ENCODE data around the gene MIXL1. TPM values are rescaled to one million over a fixed set of nuclear protein-coding genes. Genes with fewer than 3 reads are reported as not detected.
"Not testable (repeated sequence)": the region's sequence is repeated elsewhere in the genome, so short reads cannot be mapped to it uniquely, and the experiment has no call there.

Gene MIXL1
- total RNA-seq, 4 donors from 2014 or later: not detected

- no peak for TF ChIP-seq CTCF (IDR thresholded peaks at IDR 0.05)
- no peak for TF ChIP-seq POLR2A (IDR thresholded peaks at IDR 0.05)
- WGBS, 2 donors: 86 to 97% methylated on average over 1 of the region's 1 CpG
- DNase-seq (ENCODE audit: low spot score in 2 of 2): no peak
- H3K4me3 ChIP-seq (ENCODE audit: low read depth, poor library complexity, severe bottlenecking): no peak overlapping the region
- intact Hi-C loops (cut with DNase I; ENCODE audit: low total_unique reads): no loop called here
Measured at GRCh38 chr1:226236826-226237225, 13.4 kb downstream of the MIXL1 start.

GRCh38 chr1:226239421-226239820 lies 16.0 kb downstream of the MIXL1 start:
- no peak overlapping the region for H3K4me3 ChIP-seq (ENCODE audit: low read depth, poor library complexity, severe bottlenecking)
- no peak for DNase-seq (ENCODE audit: low spot score in 2 of 2)
- intact Hi-C loops (cut with DNase I; ENCODE audit: low total_unique reads): no loop called here
- WGBS, 2 donors: 96 to 98% methylated on average over 3 of the region's 3 CpGs
- TF ChIP-seq CTCF (IDR thresholded peaks at IDR 0.05): no peak
- TF ChIP-seq POLR2A (IDR thresholded peaks at IDR 0.05): no peak

- no peak for DNase-seq (ENCODE audit: low spot score in 2 of 2)
- WGBS, 2 donors: 42 to 52% methylated on average over 2 of the region's 2 CpGs
- intact Hi-C loops (cut with DNase I; ENCODE audit: low total_unique reads): no loop called here
- H3K4me3 ChIP-seq (ENCODE audit: low read depth, poor library complexity, severe bottlenecking): no peak overlapping the region
- TF ChIP-seq POLR2A (IDR thresholded peaks at IDR 0.05): no peak
- TF ChIP-seq CTCF (IDR thresholded peaks at IDR 0.05): no peak
Measured at GRCh38 chr1:226248091-226248490, 24.6 kb downstream of the MIXL1 start.

GRCh38 chr1:226248796-226249195 lies 25.3 kb downstream of the MIXL1 start:
- no peak for TF ChIP-seq CTCF (IDR thresholded peaks at IDR 0.05)
- TF ChIP-seq POLR2A (IDR thresholded peaks at IDR 0.05): no peak
- intact Hi-C loops (cut with DNase I; ENCODE audit: low total_unique reads): no loop called here
- DNase-seq (ENCODE audit: low spot score in 2 of 2): no peak
- 75 to 77% methylated on average over 3 of the region's 3 CpGs for WGBS, 2 donors
- no peak overlapping the region for H3K4me3 ChIP-seq (ENCODE audit: low read depth, poor library complexity, severe bottlenecking)

- intact Hi-C loops (cut with DNase I; ENCODE audit: low total_unique reads): no loop called here
- H3K4me3 ChIP-seq (ENCODE audit: low read depth, poor library complexity, severe bottlenecking): no peak overlapping the region
- 100% methylated on average over 1 of the region's 1 CpG for WGBS, 2 donors
- no peak for DNase-seq (ENCODE audit: low spot score in 2 of 2)
- TF ChIP-seq CTCF (IDR thresholded peaks at IDR 0.05) (no peak), POLR2A (IDR thresholded peaks at IDR 0.05) (no peak)
Measured at GRCh38 chr1:226250511-226250910, 27.0 kb downstream of the MIXL1 start.

- intact Hi-C loops (cut with DNase I; ENCODE audit: low total_unique reads); DNase-seq (ENCODE audit: low spot score in 2 of 2); H3K4me3 ChIP-seq (ENCODE audit: low read depth, poor library complexity, severe bottlenecking): not testable (repeated sequence)
- WGBS, 2 donors: 94 to 98% methylated on average over 7 of the region's 7 CpGs
Measured at GRCh38 chr1:226252841-226253240, 29.4 kb downstream of the MIXL1 start.

Data from lower leg skin (tissue), 4 donors.